Measurements from ENCODE around the gene GAP43.

Gene GAP43, protein sequence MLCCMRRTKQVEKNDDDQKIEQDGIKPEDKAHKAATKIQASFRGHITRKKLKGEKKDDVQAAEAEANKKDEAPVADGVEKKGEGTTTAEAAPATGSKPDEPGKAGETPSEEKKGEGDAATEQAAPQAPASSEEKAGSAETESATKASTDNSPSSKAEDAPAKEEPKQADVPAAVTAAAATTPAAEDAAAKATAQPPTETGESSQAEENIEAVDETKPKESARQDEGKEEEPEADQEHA

DNA sequence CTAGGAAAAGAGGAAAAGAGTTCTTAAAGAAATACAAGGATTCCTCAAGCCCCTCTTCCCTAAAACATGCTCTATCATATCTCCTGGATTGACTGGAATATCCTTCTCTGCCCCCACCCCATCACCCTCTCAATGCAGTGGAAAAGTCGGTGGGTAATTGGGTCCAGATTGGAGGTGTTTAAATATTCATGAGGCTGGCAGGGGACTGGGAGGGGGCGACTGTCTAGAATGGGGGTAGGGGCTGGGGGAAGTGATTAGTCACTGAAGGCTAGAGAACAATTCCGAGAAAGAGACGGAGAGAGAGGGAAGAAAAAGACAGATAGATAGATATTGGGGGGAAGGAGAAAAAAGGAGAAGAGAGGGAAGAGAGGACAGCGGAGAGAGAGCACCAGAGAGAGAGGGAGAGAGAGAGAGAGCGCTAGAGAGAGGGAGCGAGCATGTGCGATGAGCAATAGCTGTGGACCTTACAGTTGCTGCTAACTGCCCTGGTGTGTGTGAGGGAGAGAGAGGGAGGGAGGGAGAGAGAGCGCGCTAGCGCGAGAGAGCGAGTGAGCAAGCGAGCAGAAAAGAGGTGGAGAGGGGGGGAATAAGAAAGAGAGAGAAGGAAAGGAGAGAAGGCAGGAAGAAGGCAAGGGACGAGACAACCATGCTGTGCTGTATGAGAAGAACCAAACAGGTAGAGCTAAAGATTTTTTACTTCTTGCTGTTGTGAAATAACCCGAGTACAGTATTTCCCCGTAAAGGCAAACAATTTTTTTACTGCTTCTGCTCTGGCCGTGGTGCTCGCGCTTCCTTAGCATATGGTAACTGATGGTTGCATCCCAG, at the start of gene GAP43:
Gene GAP43 (plus strand): TSS at position 467 of the 825 bp plus-strand sequence. CDS start 180 bp downstream, at position 647.
- DNase-seq (ENCODE audit: low spot score), result peak; percentile 10

DNA sequence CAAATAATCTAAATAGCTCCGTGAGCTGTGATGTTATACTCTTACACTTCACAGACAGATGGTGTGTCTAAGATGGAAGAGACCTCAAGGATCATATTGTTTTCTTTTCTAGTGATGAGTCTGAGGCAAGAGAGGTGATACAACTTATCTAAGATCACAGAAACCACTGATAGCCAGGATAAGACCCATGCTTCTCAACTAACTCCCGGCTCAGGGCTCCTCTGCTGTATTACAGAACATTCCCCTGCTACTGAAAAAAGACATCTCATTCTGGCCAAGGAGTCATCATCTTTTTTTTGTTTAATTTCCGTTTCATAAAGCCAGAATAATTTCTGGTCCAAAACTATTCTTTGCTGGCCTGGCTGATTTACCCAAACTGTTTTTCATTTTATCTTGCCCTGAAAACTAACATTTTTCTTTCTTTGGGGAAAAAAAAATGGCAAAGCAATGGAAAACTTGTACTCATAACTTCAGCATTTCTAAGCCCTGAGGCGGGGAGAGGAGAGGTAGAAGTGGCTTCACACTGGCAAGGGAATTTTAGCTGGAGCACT, 46.9 kb upstream of the GAP43 start:
- DNase-seq (ENCODE audit: low spot score), result no peak

DNA sequence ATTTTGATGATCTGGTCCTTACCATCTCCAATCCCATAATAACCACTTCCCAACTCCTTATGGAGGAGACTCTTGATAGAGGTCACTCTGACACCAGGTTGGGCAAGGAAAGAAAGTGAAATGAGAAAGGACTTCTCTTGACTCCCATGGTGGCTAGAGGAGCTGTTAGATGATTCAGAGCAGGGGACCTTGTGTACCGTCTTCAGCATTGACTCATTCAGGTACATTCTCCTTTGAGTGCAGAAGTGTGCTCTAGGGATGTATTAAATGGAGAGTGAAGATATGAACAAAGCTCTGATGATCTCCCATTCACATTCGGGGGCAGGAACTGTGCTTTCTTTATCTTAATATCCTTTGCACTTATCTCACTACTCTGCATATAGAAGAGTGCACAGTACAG, 46.3 kb upstream of the GAP43 start:
- no peak for DNase-seq (ENCODE audit: low spot score)

DNA sequence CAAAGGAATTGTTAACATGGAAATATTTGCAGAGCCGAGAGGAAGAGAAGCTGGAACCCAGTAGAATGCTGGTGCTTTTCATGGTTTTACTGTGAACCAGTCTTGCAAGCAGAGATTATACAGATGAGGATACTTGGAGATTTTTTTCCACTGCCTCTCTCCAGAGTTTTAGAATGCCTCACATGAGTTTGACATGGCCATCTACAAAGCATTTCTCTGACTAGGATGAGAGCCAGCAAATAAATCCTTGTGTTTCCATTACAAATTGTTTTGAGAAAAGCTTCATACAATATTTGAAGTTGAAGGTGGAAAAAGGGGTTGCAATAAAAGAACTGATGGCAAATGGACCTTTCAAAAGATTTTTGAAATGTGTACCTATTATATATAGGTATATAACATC, 45.0 kb upstream of the GAP43 start:
- DNase-seq (ENCODE audit: low spot score), result no peak

- DNase-seq (ENCODE audit: low spot score), result no peak
Observed at GRCh38 chr3:115580566-115580965, 42.7 kb upstream of the GAP43 start.

GRCh38 chr3:115581362-115582135, 41.8 kb upstream of the GAP43 start:
- DNase-seq (ENCODE audit: low spot score), result no peak

DNA sequence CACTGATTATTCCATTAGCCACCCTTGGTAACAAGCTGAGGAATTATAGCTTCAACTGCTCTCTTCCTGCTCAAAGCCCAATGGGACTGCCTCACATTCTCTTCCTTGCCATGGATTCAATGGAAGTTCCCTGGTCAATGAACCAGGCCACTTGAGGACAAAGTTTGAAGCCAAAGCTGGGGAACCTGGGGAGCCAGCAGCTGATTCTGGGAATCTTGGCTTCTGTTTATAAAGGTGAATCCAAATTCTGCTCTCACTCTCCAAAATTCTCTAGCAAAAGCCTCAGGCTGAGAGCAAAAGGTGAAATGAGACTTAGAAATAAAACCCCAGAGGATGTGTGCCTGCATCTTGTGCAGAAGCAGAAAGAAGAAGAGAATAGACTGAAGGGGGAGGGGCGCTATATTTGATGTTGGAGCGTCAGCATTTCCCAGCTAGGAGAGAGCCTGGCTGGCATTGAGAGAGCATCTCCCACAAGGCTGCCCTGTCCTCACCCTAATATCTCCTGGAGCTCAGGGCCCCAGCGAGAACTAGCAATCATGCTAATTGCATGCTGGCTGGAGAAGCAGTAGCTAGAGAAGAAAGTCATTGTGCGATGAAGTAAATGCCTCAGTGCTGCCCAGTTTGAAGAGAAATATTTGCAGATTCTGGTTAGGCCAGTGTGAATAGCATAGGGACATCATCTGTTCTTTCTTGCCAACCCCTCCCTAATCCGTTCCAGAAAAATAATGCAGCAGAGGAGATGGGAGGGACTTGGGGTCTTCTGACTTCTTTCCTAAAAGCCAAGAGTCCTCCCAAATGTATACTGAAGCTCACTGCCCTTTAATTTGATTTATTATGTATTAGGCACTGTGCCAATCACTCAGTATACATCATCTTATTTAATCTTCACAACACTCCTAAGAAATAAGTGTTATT, 34.9 kb upstream of the GAP43 start:
- no peak for DNase-seq (ENCODE audit: low spot score)

DNA sequence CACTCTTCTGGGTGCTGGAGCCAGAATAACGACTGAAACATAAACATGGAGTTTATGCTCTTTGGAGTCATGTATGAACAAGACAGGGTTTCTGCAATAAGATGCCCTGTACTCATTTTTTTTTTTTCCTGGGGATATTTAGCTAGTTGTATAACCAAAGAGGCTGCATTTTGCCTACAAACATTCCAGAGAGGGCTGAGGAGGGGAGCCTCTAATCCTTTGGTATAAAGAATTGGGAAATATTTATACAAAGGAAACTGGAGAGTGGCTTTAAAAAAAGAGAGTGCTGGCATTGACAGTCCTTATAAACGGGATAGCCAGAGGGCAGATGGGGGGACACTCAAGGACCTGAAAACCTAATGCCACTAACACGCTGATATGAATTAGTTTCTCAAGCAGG, 32.4 kb upstream of the GAP43 start:
- no peak for DNase-seq (ENCODE audit: low spot score)

- no peak for DNase-seq (ENCODE audit: low spot score)
Observed at GRCh38 chr3:115595611-115596275, 27.6 kb upstream of the GAP43 start.

DNA sequence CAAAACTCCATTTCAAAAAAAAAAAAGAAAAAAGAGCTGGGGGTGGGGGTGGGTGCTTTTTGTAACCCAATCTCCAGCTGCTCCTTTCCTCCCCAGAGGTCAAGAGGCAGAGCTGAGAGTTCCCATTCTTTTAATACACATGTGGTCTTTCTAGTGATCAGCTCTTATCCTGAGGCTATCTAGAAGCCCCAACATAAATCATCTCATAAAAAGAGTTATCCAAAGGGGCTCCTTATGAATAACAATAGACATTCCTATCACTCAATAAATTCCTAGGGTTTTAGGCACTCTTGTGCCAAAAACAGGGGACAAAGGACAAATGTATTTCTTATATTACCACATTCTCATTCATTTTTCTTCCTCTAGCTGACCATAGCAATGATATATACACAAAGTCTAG, 25.1 kb upstream of the GAP43 start:
- DNase-seq (ENCODE audit: low spot score), result no peak

DNA sequence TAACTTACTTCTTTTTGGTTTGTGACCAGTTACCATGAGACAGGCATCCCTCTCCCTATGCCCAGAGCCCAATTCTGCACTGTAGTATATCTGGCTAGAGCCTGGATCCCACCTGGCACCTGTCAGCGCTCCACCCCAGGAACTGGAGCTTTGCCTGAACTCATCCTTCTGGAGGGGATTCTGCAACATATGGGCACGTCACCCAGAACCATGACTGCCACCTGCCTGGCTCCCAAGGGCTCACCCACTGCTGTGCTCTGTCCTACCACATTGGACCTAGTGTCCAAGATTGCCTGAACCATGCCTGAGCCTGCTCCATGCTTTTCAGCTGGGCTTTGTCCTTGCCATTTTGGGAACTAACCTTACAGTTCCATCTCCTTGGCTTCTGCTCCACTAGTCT, 21.1 kb upstream of the GAP43 start:
- no peak for DNase-seq (ENCODE audit: low spot score)

DNA sequence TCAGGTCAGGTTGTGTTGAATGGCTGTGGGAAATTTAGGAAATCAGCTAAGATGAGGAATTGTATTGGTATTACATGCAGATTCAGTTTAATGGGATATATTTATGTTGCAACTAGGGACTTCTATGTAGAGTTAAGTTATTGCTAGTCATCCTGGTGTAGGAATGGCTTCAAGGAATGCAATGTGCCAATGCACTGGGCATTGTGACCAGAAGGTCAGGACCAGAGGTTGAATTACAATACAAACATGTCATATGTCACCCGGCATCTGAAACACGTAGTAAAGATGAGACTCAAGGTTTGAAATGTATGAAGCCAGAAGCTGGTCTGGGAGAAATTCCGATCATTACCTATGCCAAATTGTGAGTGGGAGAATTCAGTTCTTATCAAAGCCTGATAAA, 11.7 kb upstream of the GAP43 start:
- no peak for DNase-seq (ENCODE audit: low spot score)

GRCh38 chr3:115615001-115615814, 8.1 kb upstream of the GAP43 start:
- DNase-seq (ENCODE audit: low spot score), result no peak

DNA sequence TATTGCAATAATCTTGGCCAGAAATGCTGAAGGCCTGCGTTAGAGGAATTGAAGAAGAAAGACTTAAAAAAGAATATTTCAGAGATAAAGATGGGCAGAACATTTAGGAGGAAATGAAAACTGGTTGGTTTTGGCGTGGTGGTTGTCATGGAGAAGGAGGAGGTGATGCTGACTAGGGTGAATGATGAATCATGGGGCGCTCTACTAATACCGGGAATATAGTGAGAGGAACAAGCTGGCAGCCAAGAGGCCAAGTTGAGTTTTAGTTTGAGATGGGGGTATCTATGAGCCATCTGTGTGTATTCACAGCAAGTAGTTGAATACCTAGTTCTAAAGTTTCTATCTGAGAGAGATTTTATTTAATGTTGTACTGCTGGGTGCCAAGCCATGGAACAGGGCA, 6.8 kb upstream of the GAP43 start:
- DNase-seq (ENCODE audit: low spot score), result no peak

GRCh38 chr3:115617591-115617990, 5.7 kb upstream of the GAP43 start:
- DNase-seq (ENCODE audit: low spot score), result no peak

DNA sequence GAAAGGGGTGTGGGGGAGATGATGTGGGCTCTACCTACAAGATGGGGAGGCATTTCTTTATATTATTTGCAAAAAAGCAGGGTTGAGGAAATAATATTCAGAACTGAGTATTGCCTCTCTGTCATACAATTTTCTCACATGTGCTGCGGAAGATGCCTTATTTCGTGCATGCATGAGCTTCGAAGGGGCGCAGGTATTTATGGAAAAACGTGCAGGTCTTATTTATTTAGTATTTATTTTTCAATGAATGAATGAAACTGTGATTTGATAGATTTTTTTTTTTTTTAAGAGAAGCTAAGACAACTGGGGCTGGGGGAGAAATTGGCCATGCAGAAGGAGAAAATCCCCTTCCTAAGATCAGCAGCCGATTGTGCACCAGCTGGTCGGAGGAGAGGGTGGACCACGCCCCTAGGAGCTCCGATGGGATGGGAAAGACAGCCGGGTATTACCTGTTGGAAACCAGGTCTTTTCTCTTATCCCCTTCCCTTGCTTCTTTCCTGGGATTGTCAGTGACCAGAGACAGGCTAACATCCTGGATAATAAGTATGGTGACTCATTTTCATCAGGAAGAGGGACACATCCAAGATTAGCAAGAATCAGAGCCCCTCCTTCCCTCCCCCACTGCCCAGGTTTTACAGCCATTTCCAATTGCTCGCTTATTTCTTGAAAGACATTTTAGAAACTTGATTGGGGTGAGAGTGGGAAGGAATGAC, 875 bp downstream of the GAP43 start:
- DNase-seq (ENCODE audit: low spot score), result no peak

GRCh38 chr3:115624901-115625300, 1.6 kb downstream of the GAP43 start:
- no peak for DNase-seq (ENCODE audit: low spot score)

- no peak for DNase-seq (ENCODE audit: low spot score)
Observed at GRCh38 chr3:115626006-115626409, 2.7 kb downstream of the GAP43 start.

GRCh38 chr3:115626721-115627120, 3.4 kb downstream of the GAP43 start:
- DNase-seq (ENCODE audit: low spot score), result no peak
